Natural killer cell (primary cell): ENCODE results near the gene SPARC. TPM values are rescaled to one million over a fixed set of nuclear protein-coding genes. Genes with fewer than 3 reads are reported as not detected.

Experiments used
- ATAC-seq, 3 donors: fragments of 150-1000 bp in 2 of 3; fragments of 200-7000 bp in 1 of 3; cut with Tn5 transposase; 1 replicate in 1 of 3; 2 replicates in 2 of 3; pipeline ENCODE4 v1.10.0; 2021; ENCODE audit warnings: mild to moderate bottlenecking in 2 of 3, moderate library complexity in 2 of 3
- DNase-seq, 2 donors: peaks; one replicate each; pipeline versions ENCODE4 v3.0.0 to v3.0.0-alpha.2; 2013 to 2021; ENCODE audit warnings: mixed read lengths in 1 of 2
- H3K27ac ChIP-seq: one replicate; pipeline ENCODE4 v1.5.1; 2013; ENCODE audit warnings: mild to moderate bottlenecking, low read length
- H3K27me3 ChIP-seq: one replicate; pipeline ENCODE4 v1.6.1; 2013; ENCODE audit warnings: low read length; ENCODE audit not compliant: control insufficient read depth, insufficient read depth
- H3K36me3 ChIP-seq: one replicate; pipeline ENCODE4 v1.6.1; 2013; ENCODE audit warnings: low read length; ENCODE audit not compliant: control insufficient read depth, insufficient read depth
- H3K4me1 ChIP-seq: one replicate; pipeline ENCODE4 v1.6.1; 2013; ENCODE audit warnings: low read length; ENCODE audit not compliant: control insufficient read depth, insufficient read depth
- H3K4me3 ChIP-seq: one replicate; pipeline ENCODE4 v1.5.1; 2013; ENCODE audit warnings: low read length
- H3K9me3 ChIP-seq: one replicate; pipeline ENCODE4 v1.6.1; 2013; ENCODE audit warnings: low read length; ENCODE audit not compliant: control insufficient read depth, insufficient read depth
- H3K27ac Mint-ChIP-seq, 2 donors: one replicate each; pipeline ENCODE4 v1.8.0; 2022; ENCODE audit warnings: mild to moderate bottlenecking in 2 of 2, mixed read lengths in 2 of 2, moderate library complexity in 1 of 2
- H3K27me3 Mint-ChIP-seq, 2 donors: one replicate each; pipeline ENCODE4 v1.8.0; 2022; ENCODE audit warnings: low read depth in 2 of 2, mixed read lengths in 2 of 2
- H3K36me3 Mint-ChIP-seq: one replicate; pipeline ENCODE4 v1.8.0; 2022; ENCODE audit warnings: mixed read lengths
- H3K4me1 Mint-ChIP-seq, 2 donors: one replicate each; pipeline ENCODE4 v1.8.0; 2022; ENCODE audit warnings: mixed read lengths in 2 of 2
- H3K4me3 Mint-ChIP-seq: one replicate; pipeline ENCODE4 v1.8.0; 2022; ENCODE audit warnings: mild to moderate bottlenecking, moderate library complexity, mixed read lengths
- H3K9me3 Mint-ChIP-seq, 2 donors: one replicate each; pipeline ENCODE4 v1.8.0; 2022; ENCODE audit warnings: mixed read lengths in 2 of 2
- CTCF ChIP-seq: fragments of 200-600 bp; IDR thresholded peaks from one replicate; pipeline ENCODE4 v1.8.0; 2022; ENCODE audit warnings: antibody characterized with exemption
- WGBS: methylation state at CpG from one replicate; pipeline ENCODE4 v1.1.7; 2013; ENCODE audit warnings: missing lambda C conversion rate; ENCODE audit not compliant: insufficient coverage; 5-methylcytosine and 5-hydroxymethylcytosine counted together
- intact Hi-C: fragments of 100-400 bp; cut with micrococcal nuclease; formaldehyde crosslinking; loops from one replicate; pipeline ENCODE4 v1.14.2; 2022
- total RNA-seq, 4 donors: library from RNA; stranded (reverse); fragments of 120-200 nt in 1 of 4; gene quantifications; one replicate each; pipeline versions ENCODE4 v1.2.3 to v1.2.4, GENCODE V29; 2013 to 2022

The SPARC gene
- total RNA-seq, 3 donors from 2014 or later (not counting 1 experiment from before 2014, with no cell fraction given) = 3.2 to 48.5 (median 23.4) TPM

- Histone ChIP-seq H3K4me1 (no peaks in the 10 kb centered on the region), H3K27ac (no peak overlapping the region), H3K36me3 (no peaks in the 10 kb centered on the region), H3K4me3 (no peak overlapping the region), H3K27me3 (no peaks in the 10 kb centered on the region), H3K9me3 (no peaks in the 10 kb centered on the region)
- Mint-ChIP-seq H3K36me3 (no peaks in the 10 kb centered on the region), H3K27me3 (peaks cover 0 to 5% of the 10 kb centered on the region in 2 donors), H3K4me3 (no peak overlapping the region), H3K27ac (no peak overlapping the region), H3K4me1 (no peaks in the 10 kb centered on the region), H3K9me3 (no peaks in the 10 kb centered on the region)
- TF ChIP-seq CTCF = peak; percentile 60
- intact Hi-C loops = loop anchor here (5.0 kb wide), 1 partner anchor 205 kb away; the partner anchor contains the start of gene SLC36A1
- WGBS = 0% methylated on average over 5 of the region's 6 CpGs
- peak; percentile 79 to 96 (median 84) for ATAC-seq
- DNase-seq = peak; percentile 45 to 84
Measured at GRCh38 chr5:151651997-151652645, 34.6 kb downstream of the SPARC start.

GRCh38 chr5:151648988-151649387 is 37.7 kb downstream of the SPARC start:
- Histone ChIP-seq H3K27me3 (no peaks in the 10 kb centered on the region), H3K4me3 (no peak overlapping the region), H3K4me1 (no peaks in the 10 kb centered on the region), H3K36me3 (no peaks in the 10 kb centered on the region), H3K9me3 (no peaks in the 10 kb centered on the region), H3K27ac (no peak overlapping the region)
- no peaks in the 10 kb centered on the region for H3K9me3 Mint-ChIP-seq
- H3K4me3 Mint-ChIP-seq = no peak overlapping the region
- WGBS = 89% methylated on average over 7 of the region's 7 CpGs
- H3K27me3 Mint-ChIP-seq = peaks cover 0 to 8% of the 10 kb centered on the region in 2 donors
- intact Hi-C loops = no loop called here
- no peak overlapping the region for H3K27ac Mint-ChIP-seq
- DNase-seq (no peak), ATAC-seq (no peak)
- H3K36me3 Mint-ChIP-seq = no peaks in the 10 kb centered on the region
- TF ChIP-seq CTCF = no peak
- no peaks in the 10 kb centered on the region for H3K4me1 Mint-ChIP-seq

DNA sequence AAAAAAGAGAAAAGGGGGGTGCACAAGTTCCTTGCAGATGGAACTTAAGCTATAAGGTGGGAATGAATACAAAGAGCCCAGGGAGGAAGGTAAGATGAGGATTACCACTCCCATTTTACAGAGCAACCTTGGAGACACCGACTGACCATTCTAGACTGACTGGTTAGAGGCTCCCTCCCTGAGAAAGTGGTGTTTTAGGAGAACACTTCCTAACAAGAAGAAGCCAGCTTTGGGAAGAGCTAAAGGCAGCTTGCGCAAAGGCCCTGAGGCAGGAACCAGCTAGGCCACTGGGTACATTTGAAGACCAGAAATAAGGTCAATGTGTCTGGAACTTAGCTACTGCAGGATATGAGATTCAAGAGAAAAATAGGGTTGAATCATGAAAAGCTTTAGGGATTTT is 38.6 kb downstream of the SPARC start:
- H3K9me3 ChIP-seq = no peaks in the 10 kb centered on the region
- intact Hi-C loops = no loop called here
- ATAC-seq (no peak), DNase-seq (no peak)
- 91% methylated on average over 2 of the region's 2 CpGs for WGBS
- H3K4me1 Mint-ChIP-seq = no peaks in the 10 kb centered on the region
- H3K36me3 Mint-ChIP-seq = no peaks in the 10 kb centered on the region
- no peaks in the 10 kb centered on the region for H3K27me3 ChIP-seq
- H3K4me3 ChIP-seq = no peak overlapping the region
- H3K27ac Mint-ChIP-seq = no peak overlapping the region
- no peaks in the 10 kb centered on the region for H3K9me3 Mint-ChIP-seq
- no peak for TF ChIP-seq CTCF
- H3K27me3 Mint-ChIP-seq = peaks cover 0 to 12% of the 10 kb centered on the region in 2 donors
- H3K4me3 Mint-ChIP-seq = no peak overlapping the region
- peaks cover under 1% of the 10 kb centered on the region for H3K4me1 ChIP-seq
- no peaks in the 10 kb centered on the region for H3K36me3 ChIP-seq
- no peak overlapping the region for H3K27ac ChIP-seq
